Fibroblast of lung (primary cell): ENCODE data around the gene CDH12. TPM values are rescaled to one million over a fixed set of nuclear protein-coding genes. Genes with fewer than 3 reads are reported as not detected.

Source experiments
- DNase-seq, 2 donors: peaks; one replicate each; pipeline versions ENCODE4 v3.0.0 to v3.0.0-alpha.2; 2010; ENCODE audit warnings: low read depth in 2 of 2
- H2AFZ ChIP-seq: 2 replicates; pipeline ENCODE4 v1.5.1; 2012; ENCODE audit warnings: low read length, control low read depth, inconsistent platforms
- H3K27ac ChIP-seq: 2 replicates; pipeline ENCODE4 v1.5.1; 2011; ENCODE audit warnings: low read length, control low read depth; ENCODE audit not compliant: insufficient read depth
- H3K27me3 ChIP-seq: 2 replicates; pipeline ENCODE4 v1.5.1; 2011; ENCODE audit warnings: mild to moderate bottlenecking, low read length; ENCODE audit not compliant: control insufficient read depth, insufficient read depth
- H3K36me3 ChIP-seq: 2 replicates; pipeline ENCODE4 v1.5.1; 2011; ENCODE audit warnings: low read length; ENCODE audit not compliant: control insufficient read depth, insufficient read depth
- H3K4me1 ChIP-seq: 2 replicates; pipeline ENCODE4 v1.5.1; 2011; ENCODE audit warnings: low read length; ENCODE audit not compliant: control insufficient read depth, insufficient read depth; ENCODE audit errors: extremely low read depth
- H3K4me2 ChIP-seq: 2 replicates; pipeline ENCODE4 v1.5.1; 2011; ENCODE audit warnings: low read length, control low read depth; ENCODE audit not compliant: insufficient read depth; ENCODE audit errors: extremely low read depth
- H3K4me3 ChIP-seq, 4 experiments: fragments of 200-600 bp in 1 of 4; sonication (generic) in 1 of 4; replicated peaks in 1 of 4; 2 replicates each; pipeline ENCODE4 v1.5.1; 2011 to 2016; ENCODE audit warnings: low read length in 4 of 4, low read depth in 3 of 4, mild to moderate bottlenecking in 3 of 4, control low read depth in 2 of 4, inconsistent platforms in 1 of 4, mixed read lengths in 1 of 4; ENCODE audit not compliant: insufficient read depth in 1 of 4; ENCODE audit errors: control extremely low read depth in 1 of 4
- H3K79me2 ChIP-seq: 2 replicates; pipeline ENCODE4 v1.5.1; 2012; ENCODE audit warnings: mild to moderate bottlenecking, low read length, inconsistent platforms; ENCODE audit not compliant: control insufficient read depth, insufficient read depth
- H3K9ac ChIP-seq: 2 replicates; pipeline ENCODE4 v1.5.1; 2011; ENCODE audit warnings: mild to moderate bottlenecking, low read length, control low read depth; ENCODE audit not compliant: insufficient read depth
- H3K9me3 ChIP-seq: 2 replicates; pipeline ENCODE4 v1.5.1; 2012; ENCODE audit warnings: low read depth, low read length; ENCODE audit not compliant: control insufficient read depth, insufficient read depth
- H4K20me1 ChIP-seq: 2 replicates; pipeline ENCODE4 v1.5.1; 2011; ENCODE audit warnings: low read length; ENCODE audit not compliant: control insufficient read depth, insufficient read depth; ENCODE audit errors: extremely low read depth
- CTCF ChIP-seq, 2 donors: IDR thresholded peaks in 1 of 2; conservative IDR thresholded peaks in 1 of 2; 1 replicate in 1 of 2; 2 replicates in 1 of 2; pipeline ENCODE4 v1.5.1; 2011 to 2012; ENCODE audit warnings: low read length in 2 of 2, control low read depth in 1 of 2, inconsistent platforms in 1 of 2, low read depth in 1 of 2, mild to moderate bottlenecking in 1 of 2
- EZH2 ChIP-seq: IDR thresholded peaks from 2 replicates; pipeline ENCODE4 v1.5.1; 2012; ENCODE audit warnings: low read length, control low read depth, mild to moderate bottlenecking; ENCODE audit errors: missing control alignments
- polyA plus RNA-seq, 2 donors: library from polyadenylated mRNA; depleted of rRNA in 1 of 2; stranded (reverse) in 1 of 2; unstranded in 1 of 2; fragments of >200 nt; gene quantifications; 2 replicates each; pipeline ENCODE4 v1.2.1, GENCODE V29; 2011 to 2012; ENCODE audit warnings: missing spikeins in 1 of 2
- total RNA-seq: library from RNA; depleted of rRNA; stranded (reverse); fragments of >200 nt; gene quantifications from 2 replicates; pipeline ENCODE4 v1.2.1, GENCODE V29; 2014

Gene CDH12
- total and polyA plus RNA-seq, 2 donors (not counting 1 experiment from before 2014, with no cell fraction given) = 0.02 TPM; not detected in 1

- Histone ChIP-seq H3K27ac (no peak overlapping the region), H3K27me3 (no peaks in the 10 kb centered on the region), H3K4me1 (no peaks in the 10 kb centered on the region), H2AFZ (no peak overlapping the region), H3K9ac (no peak overlapping the region), H3K4me2 (no peak overlapping the region), H3K9me3 (no peaks in the 10 kb centered on the region), H4K20me1 (no peaks in the 10 kb centered on the region), H3K79me2 (no peaks in the 10 kb centered on the region), H3K4me3 (no peak overlapping the region), H3K36me3 (no peaks in the 10 kb centered on the region)
- no peak for TF ChIP-seq EZH2
- TF ChIP-seq CTCF (conservative IDR thresholded peaks at IDR 0.05 in 1 of 2, IDR thresholded peaks at IDR 0.05 in 1 of 2; ENCODE audit: low read depth in 1 of 2, low read length in 2 of 2) = no peak
- DNase-seq = no peak
Observed at GRCh38 chr5:22514231-22514630, 338.9 kb downstream of the CDH12 start.

GRCh38 chr5:22505891-22506290 lies 347.3 kb downstream of the CDH12 start:
- H3K36me3 ChIP-seq = no peaks in the 10 kb centered on the region
- H3K4me3 ChIP-seq = no peak overlapping the region
- no peak overlapping the region for H3K9ac ChIP-seq
- TF ChIP-seq EZH2 = no peak
- no peak overlapping the region for H2AFZ ChIP-seq
- no peaks in the 10 kb centered on the region for H3K79me2 ChIP-seq
- H3K4me2 ChIP-seq = no peak overlapping the region
- DNase-seq = no peak
- H4K20me1 ChIP-seq = no peaks in the 10 kb centered on the region
- no peaks in the 10 kb centered on the region for H3K9me3 ChIP-seq
- no peaks in the 10 kb centered on the region for H3K27me3 ChIP-seq
- no peaks in the 10 kb centered on the region for H3K4me1 ChIP-seq
- no peak overlapping the region for H3K27ac ChIP-seq

- Histone ChIP-seq H3K9ac (no peak overlapping the region), H3K79me2 (no peaks in the 10 kb centered on the region), H4K20me1 (no peaks in the 10 kb centered on the region), H3K36me3 (no peaks in the 10 kb centered on the region), H3K4me1 (no peaks in the 10 kb centered on the region), H3K27ac (no peak overlapping the region), H2AFZ (no peak overlapping the region), H3K4me3 (no peak overlapping the region), H3K4me2 (no peak overlapping the region), H3K27me3 (no peaks in the 10 kb centered on the region), H3K9me3 (no peaks in the 10 kb centered on the region)
- TF ChIP-seq CTCF (conservative IDR thresholded peaks at IDR 0.05 in 1 of 2, IDR thresholded peaks at IDR 0.05 in 1 of 2; ENCODE audit: low read depth in 1 of 2, low read length in 2 of 2) (no peak), EZH2 (no peak)
- DNase-seq = no peak
Observed at GRCh38 chr5:22504411-22504810, 348.7 kb downstream of the CDH12 start.
